HG03064 (cell line): ENCODE results near the gene WSCD1.

Source experiments
- ATAC-seq: cut with Tn5 transposase; IDR thresholded peaks from one replicate; pipeline ENCODE4 v1.9.1; 2021; ENCODE audit warnings: low read depth; ENCODE audit not compliant: unreplicated experiment

WSCD1 gene

DNA sequence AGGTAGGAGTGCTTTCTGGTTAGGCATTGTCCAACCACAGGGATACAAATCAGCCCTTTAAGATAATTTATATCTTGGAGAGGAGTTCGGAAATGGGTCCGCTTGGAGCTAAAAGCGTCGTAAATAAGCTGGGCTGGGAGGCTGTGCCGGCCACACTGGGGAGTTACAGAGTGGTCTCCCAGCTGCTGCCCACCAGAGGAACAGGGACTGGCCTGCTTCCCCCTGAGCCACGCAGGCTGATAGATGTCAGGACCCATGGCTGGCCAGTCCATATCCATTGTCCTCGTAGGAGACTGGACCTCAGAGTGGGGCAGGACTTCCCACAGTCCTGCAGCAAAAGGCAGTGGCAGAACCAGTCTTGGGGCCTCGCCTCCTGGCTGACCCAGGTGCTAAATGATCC lies 12.6 kb upstream of the WSCD1 start:
- ATAC-seq: no peak

GRCh38 chr17:6059406-6059805 lies 10.8 kb upstream of the WSCD1 start:
- no peak for ATAC-seq

DNA sequence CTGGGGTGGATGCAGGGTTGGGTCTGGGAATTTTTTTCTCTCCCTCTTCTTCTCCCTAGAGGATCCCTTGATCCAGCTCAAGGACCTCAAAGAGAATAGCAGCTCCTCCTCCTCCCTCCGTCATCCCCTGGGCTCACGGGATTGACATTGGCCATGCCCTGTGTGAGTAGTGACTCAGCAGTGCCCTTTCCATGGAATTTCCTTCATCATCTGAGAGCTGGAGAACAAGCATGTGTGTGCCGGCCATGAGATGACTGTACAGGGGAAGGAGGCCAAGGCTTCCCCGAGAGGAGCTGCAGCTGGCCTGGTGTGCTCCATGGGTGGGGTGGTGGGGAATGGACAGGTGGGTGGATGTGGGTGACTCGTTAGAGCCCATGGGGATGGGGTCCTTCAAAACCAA lies 8.9 kb upstream of the WSCD1 start:
- ATAC-seq: no peak

- ATAC-seq: no peak
These were observed 5.3 kb upstream of the WSCD1 start for GRCh38 chr17:6064868-6065267.

DNA sequence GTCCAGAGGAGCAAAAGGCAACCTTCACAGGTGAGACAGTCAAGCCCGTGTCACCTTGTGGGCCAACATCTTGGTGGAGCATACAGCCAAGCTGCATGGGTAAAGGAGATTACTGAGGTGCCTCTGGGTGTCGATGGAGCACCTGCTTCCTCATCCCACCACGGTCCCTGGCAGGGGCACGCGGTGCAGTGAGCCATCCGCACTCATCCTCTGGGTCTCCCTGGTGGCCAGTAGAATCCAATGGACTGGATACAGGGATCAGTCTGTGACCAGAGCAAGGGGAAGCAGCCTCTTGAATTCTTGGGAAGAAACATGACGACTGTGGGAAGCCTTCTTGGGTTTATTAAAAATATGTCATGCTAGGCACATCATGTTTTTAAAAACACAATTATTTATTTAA lies 4.8 kb upstream of the WSCD1 start:
- no peak for ATAC-seq

- no peak for ATAC-seq
These were observed 3.8 kb upstream of the WSCD1 start for GRCh38 chr17:6066183-6066948.

DNA sequence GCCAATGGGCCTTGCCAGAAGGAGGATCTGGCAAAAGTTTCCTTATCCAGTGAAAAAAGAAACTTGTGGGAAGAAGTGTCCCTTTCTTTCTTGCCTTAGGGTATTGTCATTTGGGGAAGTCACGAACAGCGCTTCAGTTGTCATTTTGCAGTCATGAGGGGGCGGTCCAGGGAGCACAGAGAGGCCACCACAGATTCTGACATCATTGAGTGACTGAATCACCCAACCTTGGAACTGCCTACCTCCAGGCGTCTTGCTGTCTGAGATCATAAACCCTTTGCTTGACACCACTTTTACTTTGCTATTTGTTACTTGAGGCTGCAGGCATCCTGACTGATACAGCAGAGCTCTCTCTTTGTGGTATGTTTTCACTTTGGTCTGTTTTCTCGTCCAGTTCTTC lies 3.1 kb upstream of the WSCD1 start:
- ATAC-seq: no peak

GRCh38 chr17:6070430-6070912 lies 292 bp downstream of the WSCD1 start:
- ATAC-seq: no peak

DNA sequence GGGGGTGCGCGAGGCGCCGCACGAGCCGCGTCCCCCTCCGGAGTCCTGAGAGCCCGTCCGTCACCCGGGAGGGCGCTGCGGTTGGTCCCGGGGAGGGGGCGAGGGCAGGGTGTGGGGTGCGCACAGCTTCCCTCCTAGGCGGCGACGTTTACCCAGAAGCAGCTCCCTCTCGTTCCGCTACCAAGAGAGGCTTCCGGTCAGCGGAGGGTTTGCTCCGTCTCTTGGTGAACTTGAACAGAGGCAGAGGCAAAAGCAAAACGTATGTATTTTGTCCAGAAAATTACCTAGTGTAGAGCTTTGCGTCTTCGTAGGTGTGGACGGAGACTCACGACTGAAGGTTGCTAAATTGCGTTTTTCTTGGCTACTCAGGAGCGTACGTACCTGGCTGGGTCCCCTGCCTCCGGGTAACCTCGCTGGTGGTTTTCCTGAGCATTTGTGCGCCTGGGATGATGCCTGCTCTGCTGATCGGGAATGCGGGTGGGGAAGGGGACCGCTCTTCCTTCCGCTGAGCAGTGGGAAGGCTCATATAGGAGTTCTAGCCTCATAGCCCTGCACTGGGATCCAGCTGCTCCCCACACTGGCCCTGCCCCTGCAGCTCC lies 833 bp downstream of the WSCD1 start:
- no peak for ATAC-seq

DNA sequence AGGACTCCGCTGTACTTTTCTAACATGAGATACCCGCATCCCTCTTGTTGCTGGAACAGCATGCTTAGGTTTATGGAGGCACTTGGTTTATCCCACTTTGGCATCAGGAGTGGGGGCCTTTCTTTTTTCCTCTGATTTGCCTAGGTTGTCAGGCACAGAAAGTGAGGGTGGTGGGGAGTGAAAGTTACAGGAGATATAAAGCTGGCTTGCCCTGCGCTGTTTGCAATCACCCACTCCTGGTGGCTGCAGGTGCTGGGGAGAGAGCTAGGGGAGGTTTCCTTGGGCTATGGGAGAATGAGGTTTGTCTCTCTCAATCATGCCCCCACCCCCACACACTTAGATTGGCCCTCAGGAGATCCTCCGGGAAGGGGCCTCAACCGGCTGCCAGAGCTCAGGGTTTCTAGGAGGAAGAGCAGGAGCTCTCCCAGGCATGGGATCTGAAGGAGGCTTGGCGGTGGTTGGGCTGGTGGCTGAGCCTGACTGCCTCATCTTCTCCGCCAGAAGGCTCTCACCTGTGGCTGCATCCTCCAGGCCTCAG lies 1.4 kb downstream of the WSCD1 start:
- no peak for ATAC-seq

- ATAC-seq: no peak
These were observed 2.0 kb downstream of the WSCD1 start for GRCh38 chr17:6072157-6072556.

DNA sequence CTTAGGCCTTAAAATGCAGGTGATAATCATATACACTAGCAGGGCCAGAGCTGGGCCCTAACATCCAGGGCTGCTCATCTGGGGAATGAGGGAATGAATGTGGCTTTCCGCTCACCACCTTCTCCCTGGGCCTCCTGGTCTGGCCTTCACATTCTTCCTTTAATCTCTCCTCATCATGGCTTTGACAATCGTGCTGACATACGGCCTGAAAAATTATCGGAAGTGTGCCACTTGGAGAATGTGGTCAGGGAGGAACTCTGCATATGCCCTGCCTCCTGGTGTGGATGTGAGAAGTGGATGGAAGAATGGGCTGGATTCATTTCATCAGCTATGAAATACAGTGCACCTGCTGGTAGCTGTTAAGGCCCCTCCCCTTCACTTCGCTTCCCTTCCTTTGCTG lies 2.4 kb downstream of the WSCD1 start:
- ATAC-seq: no peak

- ATAC-seq: no peak
These were observed 3.4 kb downstream of the WSCD1 start for GRCh38 chr17:6073620-6074019.

- no peak for ATAC-seq
These were observed 4.9 kb downstream of the WSCD1 start for GRCh38 chr17:6075050-6075449.

GRCh38 chr17:6075845-6076244 lies 5.7 kb downstream of the WSCD1 start:
- no peak for ATAC-seq

DNA sequence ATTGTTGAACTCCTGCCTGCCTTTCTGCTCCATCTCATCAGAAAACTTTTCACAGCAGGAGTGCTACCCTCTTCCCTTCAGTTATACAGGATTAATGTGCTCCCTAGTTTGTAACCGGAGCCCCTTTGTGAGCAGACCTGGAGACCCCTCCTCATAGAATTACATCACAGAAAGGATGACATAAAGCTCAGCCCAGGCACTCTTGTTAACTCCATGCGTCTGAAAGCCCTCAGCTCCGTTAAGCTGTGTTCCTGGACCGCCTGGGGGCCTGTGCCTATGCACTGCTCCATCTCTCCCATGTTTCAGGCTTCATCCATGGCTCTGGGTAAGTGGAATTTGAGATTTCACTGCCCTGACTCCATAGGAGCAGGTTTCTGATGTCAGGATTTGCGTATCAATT lies 7.6 kb downstream of the WSCD1 start:
- ATAC-seq: no peak

DNA sequence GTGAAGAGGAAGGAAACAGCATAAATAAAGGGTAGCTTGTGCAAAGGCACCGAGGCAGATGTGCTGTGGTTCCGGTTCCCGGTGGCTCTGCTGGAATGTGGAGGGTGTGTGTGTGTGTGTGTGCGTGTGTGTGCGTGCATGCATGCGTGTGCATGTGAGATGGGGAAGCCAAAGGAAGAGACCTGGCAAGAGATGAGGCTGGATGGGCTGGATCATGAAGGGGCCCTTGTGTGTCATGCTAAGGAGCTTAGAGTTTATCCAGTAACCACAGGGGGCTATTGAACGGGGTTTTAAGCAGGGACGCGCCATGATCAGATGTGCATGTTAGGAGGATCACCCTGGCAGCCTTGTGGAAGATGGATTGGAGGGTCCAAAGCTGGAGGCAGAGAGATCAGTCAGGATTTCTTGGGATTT lies 8.3 kb downstream of the WSCD1 start:
- ATAC-seq: no peak

DNA sequence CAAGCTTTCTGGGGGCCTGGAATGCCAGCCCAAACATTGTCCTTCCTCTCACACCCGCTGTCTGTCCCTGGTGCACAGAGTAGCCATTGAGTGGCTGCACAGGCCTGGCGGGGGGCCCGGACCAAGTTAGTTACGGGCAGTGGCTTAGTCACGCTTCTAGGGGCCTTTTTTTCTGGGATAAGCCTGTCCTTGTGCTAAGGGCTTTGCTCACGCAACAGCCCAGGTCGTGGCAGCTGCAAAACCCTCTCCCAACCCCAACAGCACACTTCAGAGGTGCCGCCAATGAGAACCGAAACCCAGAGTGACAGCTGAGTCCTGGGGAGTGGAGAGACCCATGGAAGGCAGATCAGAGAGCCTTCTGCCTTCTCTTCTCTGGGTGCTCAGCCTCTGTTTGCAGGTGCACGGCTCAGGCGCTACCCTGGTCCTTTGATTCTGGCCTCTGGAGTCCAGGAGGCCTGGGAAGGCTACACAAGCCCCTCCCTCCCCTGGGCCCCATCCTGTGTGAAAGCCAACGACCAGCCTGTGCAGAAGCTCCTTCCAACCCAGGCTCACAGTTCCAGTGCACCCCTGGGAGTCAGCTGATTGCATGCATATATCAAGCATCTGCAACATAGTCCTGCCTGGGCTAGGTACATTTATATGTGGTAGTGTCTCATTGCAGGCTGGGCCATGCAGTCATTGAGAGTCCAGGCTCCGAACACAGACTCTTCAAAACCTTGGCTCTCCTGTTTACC lies 9.1 kb downstream of the WSCD1 start:
- ATAC-seq: no peak

DNA sequence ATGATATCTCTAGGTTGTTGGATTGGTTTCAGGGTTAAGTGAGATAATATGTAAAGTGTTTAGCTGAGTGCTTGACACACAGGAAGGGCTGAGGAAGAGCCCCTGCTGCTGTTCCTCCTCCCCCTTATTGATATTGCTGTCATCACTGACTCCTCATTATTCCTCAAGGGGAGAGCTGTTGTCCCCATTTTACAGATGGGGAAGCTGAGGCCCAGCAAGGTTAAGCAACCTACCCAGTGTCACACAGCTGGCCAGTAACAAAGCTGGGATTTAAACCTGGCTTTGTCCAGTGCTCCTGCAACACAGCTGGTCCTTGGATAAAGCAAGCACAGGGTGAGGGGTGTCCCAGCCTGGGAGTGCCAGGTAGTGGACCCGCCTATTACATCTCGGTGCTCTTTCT lies 9.8 kb downstream of the WSCD1 start:
- ATAC-seq: no peak

GRCh38 chr17:6080711-6081430 lies 10.7 kb downstream of the WSCD1 start:
- ATAC-seq: no peak

- no peak for ATAC-seq
These were observed 12.2 kb downstream of the WSCD1 start for GRCh38 chr17:6082335-6082734.
